HL-60 (cell line): ENCODE data around the gene CCRL2.

Experiments used
- DNase-seq, 2 experiments: peaks; one replicate each; pipeline ENCODE4 v3.0.0-alpha.2; 2010 to 2020; ENCODE audit warnings: low read depth in 1 of 2, low spot score in 1 of 2
- H3K27ac ChIP-seq: fragments of 250-450 bp; sonication (Bioruptor Pico); replicated peaks from 2 replicates; pipeline ENCODE4 v1.5.1; 2020; ENCODE audit warnings: mild to moderate bottlenecking, moderate library complexity
- H3K27me3 ChIP-seq: fragments of 250-450 bp; sonication (Bioruptor Pico); 2 replicates; pipeline ENCODE4 v1.5.1; 2021; ENCODE audit warnings: mild to moderate bottlenecking, moderate library complexity; ENCODE audit not compliant: insufficient read depth, poor library complexity, severe bottlenecking
- H3K4me3 ChIP-seq: replicated peaks from 2 replicates; pipeline ENCODE4 v1.5.1; 2011; ENCODE audit warnings: mild to moderate bottlenecking, control low read depth, low read length; ENCODE audit not compliant: insufficient read depth
- CTCF ChIP-seq: IDR thresholded peaks from one replicate; pipeline ENCODE4 v1.5.1; 2011; ENCODE audit warnings: low read length, control low read depth, inconsistent platforms; ENCODE audit not compliant: insufficient read depth
- GABPA ChIP-seq: IDR thresholded peaks from 2 replicates; pipeline ENCODE4 v1.6.1; 2012; ENCODE audit warnings: low read depth
- POLR2AphosphoS5 ChIP-seq: IDR thresholded peaks from 2 replicates; pipeline ENCODE4 v1.6.1; 2012; ENCODE audit warnings: low read depth
- REST ChIP-seq: IDR thresholded peaks from 2 replicates; pipeline ENCODE4 v1.6.1; 2012; ENCODE audit warnings: low read depth; ENCODE audit not compliant: insufficient replicate concordance
- SPI1 ChIP-seq: IDR thresholded peaks from 2 replicates; pipeline ENCODE4 v1.6.1; 2012; ENCODE audit warnings: low read depth, mild to moderate bottlenecking, borderline replicate concordance

Gene CCRL2

GRCh38 chr3:46360907-46361306, 46.2 kb upstream of the CCRL2 start:
- peak; percentile 52 to 60 for DNase-seq
- TF ChIP-seq REST (no peak), GABPA (no peak)
- peak overlapping the region; percentile 70 for H3K27ac ChIP-seq
- H3K27me3 ChIP-seq, result no peaks in the 10 kb centered on the region
- H3K4me3 ChIP-seq, result no peak overlapping the region

GRCh38 chr3:46361408-46362283, 45.4 kb upstream of the CCRL2 start:
- peak; percentile 89 to 90 for DNase-seq
- Histone ChIP-seq H3K4me3 (no peak overlapping the region), H3K27me3 (no peaks in the 10 kb centered on the region), H3K27ac (peak overlapping the region; percentile 70)
- TF ChIP-seq REST (no peak), CTCF (no peak), GABPA (0 out of 2 replicates have a peak, but pooled peaks have one; percentile 20), POLR2AphosphoS5 (peak; percentile 78), SPI1 (0 out of 2 replicates have a peak, but pooled peaks have one; percentile 20)

GRCh38 chr3:46365041-46365440, 42.0 kb upstream of the CCRL2 start:
- Histone ChIP-seq H3K4me3 (no peak overlapping the region), H3K27ac (no peak overlapping the region), H3K27me3 (no peaks in the 10 kb centered on the region)
- DNase-seq, result no peak
- no peak for TF ChIP-seq REST
- TF ChIP-seq POLR2AphosphoS5, result no peak
- no peak for TF ChIP-seq SPI1
- TF ChIP-seq GABPA, result no peak
- TF ChIP-seq CTCF, result no peak
